Measurements from ENCODE around the gene RNF144A. TPM values are rescaled to one million over a fixed set of nuclear protein-coding genes. Genes with fewer than 3 reads are reported as not detected.
"Not testable (repeated sequence)": the region's sequence is repeated elsewhere in the genome, so short reads cannot be mapped to it uniquely, and the experiment has no call there.

The RNF144A gene
- total RNA-seq, 1 experiment from 2014 or later, result 13.4 TPM

- DNase-seq (ENCODE audit: low spot score), result no peak
- in situ Hi-C loops (cut with HindIII; ENCODE audit: low sequenced_read_pairs), result no loop called here
These were observed 69.7 kb downstream of the RNF144A start for GRCh38 chr2:6986912-6987361.

GRCh38 chr2:6990871-6991270, 73.7 kb downstream of the RNF144A start:
- in situ Hi-C loops (cut with HindIII; ENCODE audit: low sequenced_read_pairs), result no loop called here

GRCh38 chr2:6992794-6993228, 75.6 kb downstream of the RNF144A start:
- in situ Hi-C loops (cut with HindIII; ENCODE audit: low sequenced_read_pairs), result no loop called here
- no peak for DNase-seq (ENCODE audit: low spot score)

More at GRCh38 chr2:6990871-6991270, 73.7 kb downstream of the RNF144A start:
- no peak for DNase-seq (ENCODE audit: low spot score)

GRCh38 chr2:6993229-6993640, 76.0 kb downstream of the RNF144A start:
- DNase-seq (ENCODE audit: low spot score), result peak; percentile 88
- in situ Hi-C loops (cut with HindIII; ENCODE audit: low sequenced_read_pairs), result no loop called here

- in situ Hi-C loops (cut with HindIII; ENCODE audit: low sequenced_read_pairs), result no loop called here
- no peak for DNase-seq (ENCODE audit: low spot score)
These were observed 76.7 kb downstream of the RNF144A start for GRCh38 chr2:6993936-6994335.

DNA sequence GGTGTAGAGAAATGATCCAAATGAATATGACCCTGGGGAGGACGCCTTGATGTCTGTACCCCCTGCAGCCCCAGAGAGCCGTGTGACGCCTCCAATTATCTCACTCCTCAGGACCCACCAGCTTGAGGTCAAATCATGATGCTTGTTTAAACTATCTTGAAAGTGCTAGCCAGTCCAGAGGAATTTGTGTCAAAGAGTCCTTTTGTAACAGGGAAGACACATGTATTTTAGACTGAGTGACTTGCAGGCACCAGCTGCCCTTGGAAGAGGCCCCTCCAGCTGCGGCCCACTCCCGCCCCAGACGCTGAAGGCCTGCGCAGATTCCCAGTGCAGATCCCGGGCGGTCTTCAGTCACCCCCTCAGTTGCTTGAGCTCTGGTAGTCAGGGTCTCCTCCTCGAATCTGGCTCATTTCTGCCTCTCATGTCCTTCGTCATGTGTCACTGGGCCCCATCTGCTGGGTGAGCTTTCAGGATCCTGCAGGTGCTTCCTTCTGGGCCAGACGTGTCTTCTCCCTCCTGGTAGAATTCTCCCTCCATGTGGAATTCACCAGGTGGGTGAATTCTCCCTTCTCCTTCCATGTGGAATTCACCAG, 77.4 kb downstream of the RNF144A start:
- in situ Hi-C loops (cut with HindIII; ENCODE audit: low sequenced_read_pairs), result no loop called here
- no peak for DNase-seq (ENCODE audit: low spot score)

DNA sequence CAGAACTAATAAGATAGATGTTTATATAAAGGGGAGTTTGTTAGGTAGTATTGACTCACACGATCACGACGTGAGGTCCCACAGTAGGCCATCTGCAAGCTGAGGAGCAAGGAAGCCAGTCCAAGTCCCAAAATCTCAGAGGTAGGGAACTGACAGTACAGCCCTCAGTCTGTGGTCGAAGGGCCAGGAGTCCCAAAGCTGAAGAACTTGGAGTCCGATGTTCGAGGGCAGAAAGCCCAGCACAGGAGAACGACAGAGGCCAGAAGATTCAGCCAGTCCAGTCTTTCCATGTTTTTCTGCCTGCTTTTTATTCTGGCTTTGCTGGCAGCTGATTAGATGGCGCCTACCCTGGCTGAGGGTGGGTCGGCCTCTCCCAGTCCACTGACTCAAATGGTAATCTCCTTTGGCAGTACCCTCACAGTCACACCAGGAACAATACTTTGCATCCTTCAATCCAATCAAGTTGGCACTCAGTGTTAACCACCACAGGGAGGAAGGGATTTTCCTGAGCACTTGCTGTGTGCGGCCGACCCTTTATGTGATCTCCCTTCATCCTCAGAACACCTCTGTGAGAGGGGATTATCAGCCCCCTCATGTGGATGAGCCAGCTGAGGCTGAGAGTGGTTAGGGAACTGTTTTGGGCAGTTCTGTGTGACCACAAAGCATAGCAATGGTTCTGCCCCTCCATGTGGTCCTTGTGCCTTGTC, 78.3 kb downstream of the RNF144A start:
- peak; percentile 38 for DNase-seq (ENCODE audit: low spot score)
- in situ Hi-C loops (cut with HindIII; ENCODE audit: low sequenced_read_pairs), result no loop called here

DNA sequence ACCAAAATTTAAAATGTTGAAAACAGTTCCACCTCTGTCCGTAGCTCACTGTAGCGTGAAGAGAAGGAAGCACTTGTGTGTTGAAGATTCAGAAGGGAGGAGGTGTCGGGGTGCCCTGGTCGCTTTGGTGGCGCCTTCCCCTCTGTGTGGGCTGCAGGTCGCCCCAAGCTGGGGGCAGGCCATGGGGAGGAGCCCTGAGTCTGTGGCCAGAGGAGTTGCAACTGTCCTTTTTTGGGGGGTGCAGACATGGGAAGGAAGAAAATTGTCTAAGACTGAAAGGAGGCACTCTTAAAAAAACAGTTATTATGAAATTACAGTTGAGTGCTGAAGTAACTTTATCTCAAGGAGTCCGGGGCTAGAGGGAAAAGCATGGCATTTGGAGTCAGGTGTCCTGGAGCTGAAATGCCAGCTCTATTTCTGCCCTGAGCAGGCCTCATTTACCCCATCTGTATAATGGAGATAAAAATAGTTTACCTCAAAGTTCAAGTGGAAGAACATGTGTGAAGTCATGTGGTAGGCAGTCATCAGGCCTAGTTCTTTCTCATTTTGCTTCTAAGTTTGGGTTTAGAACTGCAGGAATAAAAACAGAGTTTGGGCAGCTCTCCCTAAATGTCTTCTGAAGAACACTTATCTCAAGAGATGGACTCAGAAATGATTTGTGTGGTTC, 82.1 kb downstream of the RNF144A start:
- no peak for DNase-seq (ENCODE audit: low spot score)
- in situ Hi-C loops (cut with HindIII; ENCODE audit: low sequenced_read_pairs), result no loop called here

- in situ Hi-C loops (cut with HindIII; ENCODE audit: low sequenced_read_pairs); DNase-seq (ENCODE audit: low spot score): not testable (repeated sequence)
These were observed 84.2 kb downstream of the RNF144A start for GRCh38 chr2:7001395-7001794.

DNA sequence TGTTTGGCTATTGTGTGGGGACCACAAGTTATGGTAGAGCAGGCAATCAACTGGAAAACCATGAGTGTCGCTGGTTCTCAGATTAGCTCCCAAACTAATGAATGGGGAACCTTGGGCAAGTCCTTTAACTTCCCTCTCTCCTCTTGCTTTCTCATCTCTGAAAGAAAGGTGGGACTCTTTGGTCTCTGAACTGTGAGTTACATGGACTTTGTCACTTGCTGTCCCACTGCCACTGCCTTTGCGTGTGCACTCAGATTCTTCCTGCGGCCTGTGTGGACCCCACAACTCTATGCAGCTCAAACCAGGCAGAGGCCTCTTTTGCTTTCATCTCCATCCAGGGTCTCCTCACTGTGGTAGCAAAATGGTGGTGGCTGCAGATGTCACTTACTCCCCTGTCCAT, 86.7 kb downstream of the RNF144A start:
- in situ Hi-C loops (cut with HindIII; ENCODE audit: low sequenced_read_pairs), result no loop called here
- DNase-seq (ENCODE audit: low spot score), result no peak

GRCh38 chr2:7004636-7005035, 87.4 kb downstream of the RNF144A start:
- DNase-seq (ENCODE audit: low spot score), result no peak
- in situ Hi-C loops (cut with HindIII; ENCODE audit: low sequenced_read_pairs), result no loop called here

- in situ Hi-C loops (cut with HindIII; ENCODE audit: low sequenced_read_pairs), result no loop called here
- no peak for DNase-seq (ENCODE audit: low spot score)
These were observed 90.3 kb downstream of the RNF144A start for GRCh38 chr2:7007488-7007845.

DNA sequence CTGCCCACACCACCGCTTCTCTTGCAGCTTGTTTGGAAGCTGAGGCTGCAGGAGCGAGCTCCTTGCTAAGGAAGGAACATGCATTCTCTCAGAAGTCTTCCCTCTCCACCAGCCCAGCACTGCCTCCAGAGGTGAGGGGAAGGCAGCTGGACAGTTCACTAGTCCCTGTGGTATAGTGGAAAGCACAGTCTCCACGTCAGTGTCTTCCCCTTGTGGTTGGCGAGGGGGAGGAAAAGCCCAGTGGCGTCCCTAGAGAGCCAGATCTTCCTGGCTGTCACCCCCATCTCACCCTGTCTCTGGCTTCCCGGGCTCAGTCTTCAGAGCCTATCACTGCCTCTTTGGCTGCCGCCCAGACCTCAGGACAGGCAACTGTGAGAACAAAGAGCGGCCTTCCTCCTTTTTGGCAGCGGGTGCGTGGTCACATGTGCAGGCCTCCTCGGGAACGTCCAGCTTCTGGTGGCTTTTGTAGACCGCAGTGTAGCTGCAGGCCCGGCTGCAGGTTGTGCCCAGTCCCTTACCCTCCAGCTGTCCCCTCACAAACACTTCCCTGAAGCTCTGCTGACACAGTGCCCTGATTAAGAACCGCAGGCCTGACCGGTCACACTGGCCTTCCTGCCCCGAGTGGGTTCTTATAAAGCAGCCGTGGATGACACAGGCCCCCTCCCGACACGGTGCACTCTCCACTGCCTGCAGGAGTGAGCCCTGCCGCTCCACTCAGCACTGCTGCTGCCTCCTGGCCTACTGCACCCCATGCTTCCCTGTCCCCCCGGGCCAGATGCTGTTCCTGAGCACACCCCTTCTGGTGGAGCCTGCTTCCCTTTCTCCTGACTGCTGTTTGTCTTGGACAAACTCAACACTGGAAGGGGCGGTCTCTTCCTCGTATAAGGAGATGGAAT, 90.9 kb downstream of the RNF144A start:
- in situ Hi-C loops (cut with HindIII; ENCODE audit: low sequenced_read_pairs), result no loop called here
- DNase-seq (ENCODE audit: low spot score), result peak; percentile 90

DNA sequence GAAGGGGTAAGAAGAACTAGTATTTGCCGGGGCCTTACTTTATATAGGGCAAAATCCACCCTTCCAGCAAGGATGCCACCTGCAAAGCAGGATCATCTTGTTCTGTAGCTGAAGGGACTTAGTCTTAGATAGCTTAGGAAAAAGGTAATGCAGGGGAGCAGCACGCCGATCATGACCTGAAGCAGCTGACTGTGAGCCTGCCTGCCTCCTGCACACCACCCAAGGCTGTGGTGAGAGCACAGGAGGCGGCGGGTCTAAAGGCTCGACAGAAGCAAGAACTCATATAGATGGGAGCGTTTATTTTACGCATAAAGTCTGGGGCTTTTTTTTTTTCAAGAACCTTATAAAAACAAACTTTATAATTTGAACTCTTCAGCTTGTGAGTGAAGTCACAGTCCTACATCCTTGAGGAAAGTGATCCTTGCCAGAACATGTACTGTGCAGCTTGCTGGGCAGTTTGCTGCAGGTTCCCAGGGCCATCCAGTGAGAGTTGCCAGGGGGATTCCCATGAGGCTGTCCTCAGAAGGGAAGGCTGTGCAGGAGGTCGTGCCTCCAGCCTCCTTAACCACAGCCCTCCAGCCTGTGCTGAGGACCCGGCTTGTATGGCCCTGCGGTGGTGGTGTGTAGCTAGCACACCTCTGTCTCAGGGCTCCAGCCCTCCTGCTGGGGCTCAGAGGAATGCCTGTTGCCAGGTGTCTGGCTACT, 92.1 kb downstream of the RNF144A start:
- in situ Hi-C loops (cut with HindIII; ENCODE audit: low sequenced_read_pairs), result no loop called here
- DNase-seq (ENCODE audit: low spot score), result no peak

- in situ Hi-C loops (cut with HindIII; ENCODE audit: low sequenced_read_pairs), result no loop called here
- no peak for DNase-seq (ENCODE audit: low spot score)
These were observed 93.3 kb downstream of the RNF144A start for GRCh38 chr2:7010391-7011054.

GRCh38 chr2:7011356-7012083, 94.3 kb downstream of the RNF144A start:
- no peak for DNase-seq (ENCODE audit: low spot score)
- in situ Hi-C loops (cut with HindIII; ENCODE audit: low sequenced_read_pairs), result no loop called here

DNA sequence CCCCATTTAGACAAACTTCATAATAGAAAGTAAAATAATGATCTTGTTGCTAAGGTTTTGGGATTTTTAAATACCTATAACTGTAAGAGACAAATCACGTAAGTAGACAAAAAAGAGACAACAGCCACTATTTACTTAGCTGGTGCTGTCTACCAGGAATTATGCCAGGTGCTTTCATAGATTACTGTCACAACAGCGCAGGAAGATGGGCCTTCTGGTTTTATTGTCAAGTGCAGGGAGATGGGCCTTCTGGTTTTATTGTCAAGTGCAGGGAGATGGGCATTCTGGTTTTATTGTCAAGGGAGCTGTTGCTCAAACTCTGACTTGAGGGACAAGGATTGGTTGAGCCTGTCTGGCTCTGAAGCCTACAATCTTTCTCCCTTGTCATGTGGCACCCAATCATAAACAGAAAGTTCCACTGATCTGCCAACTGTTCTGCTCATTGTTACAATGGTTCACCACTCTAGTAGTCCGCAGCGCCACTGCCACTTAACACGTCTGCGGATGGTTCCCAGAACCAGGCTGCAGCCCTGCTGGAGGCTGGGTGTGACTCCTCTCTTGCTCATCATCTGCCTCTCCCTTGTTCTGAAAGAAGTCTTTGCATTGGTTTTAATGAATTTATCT, 95.0 kb downstream of the RNF144A start:
- in situ Hi-C loops (cut with HindIII; ENCODE audit: low sequenced_read_pairs), result no loop called here
- peak; percentile 65 for DNase-seq (ENCODE audit: low spot score)
